Endothelial cell of umbilical vein (primary cell): ENCODE results near the gene PTCH2.
A peak's percentile ranks its signal among the peaks of the same experiment; 100 is the strongest.

ENCODE experiments used
- FOS ChIP-seq: IDR thresholded peaks from 2 replicates; pipeline ENCODE4 v1.6.1; 2011; ENCODE audit warnings: mild to moderate bottlenecking, low read length, moderate library complexity, borderline replicate concordance; ENCODE audit not compliant: insufficient read depth
- JUN ChIP-seq: IDR thresholded peaks from 2 replicates; pipeline ENCODE4 v1.6.1; 2011; ENCODE audit warnings: borderline replicate concordance, low read depth; ENCODE audit not compliant: insufficient read length, insufficient read depth
- MYC ChIP-seq: IDR thresholded peaks from one replicate; pipeline ENCODE4 v1.6.1; 2011; ENCODE audit warnings: mild to moderate bottlenecking, low read depth, low read length
- POLR2A ChIP-seq: IDR thresholded peaks from 2 replicates; pipeline ENCODE4 v1.6.1; 2012; ENCODE audit warnings: low read depth, mild to moderate bottlenecking, control low read depth, low read length
- POLR2AphosphoS5 ChIP-seq: IDR thresholded peaks from 2 replicates; pipeline ENCODE4 v1.6.1; 2012; ENCODE audit warnings: low read depth, mild to moderate bottlenecking, control low read depth, low read length, moderate library complexity; ENCODE audit not compliant: insufficient read depth
- TF ChIP-seq, protein P1 (sequence below), 2 donors: IDR thresholded peaks; 1 replicate in 1 of 2; 2 replicates in 1 of 2; pipeline ENCODE4 v1.5.1; 2011; ENCODE audit warnings: low read length in 2 of 2, mild to moderate bottlenecking in 2 of 2, moderate library complexity in 2 of 2, control low read depth in 1 of 2, inconsistent platforms in 1 of 2, low read depth in 1 of 2; ENCODE audit not compliant: insufficient read depth in 1 of 2; ENCODE audit errors: extremely low read depth in 1 of 2
- TF ChIP-seq, protein P2 (sequence below): IDR thresholded peaks from 2 replicates; pipeline ENCODE4 v1.6.1; 2011; ENCODE audit not compliant: insufficient read depth, insufficient read length

DNA sequence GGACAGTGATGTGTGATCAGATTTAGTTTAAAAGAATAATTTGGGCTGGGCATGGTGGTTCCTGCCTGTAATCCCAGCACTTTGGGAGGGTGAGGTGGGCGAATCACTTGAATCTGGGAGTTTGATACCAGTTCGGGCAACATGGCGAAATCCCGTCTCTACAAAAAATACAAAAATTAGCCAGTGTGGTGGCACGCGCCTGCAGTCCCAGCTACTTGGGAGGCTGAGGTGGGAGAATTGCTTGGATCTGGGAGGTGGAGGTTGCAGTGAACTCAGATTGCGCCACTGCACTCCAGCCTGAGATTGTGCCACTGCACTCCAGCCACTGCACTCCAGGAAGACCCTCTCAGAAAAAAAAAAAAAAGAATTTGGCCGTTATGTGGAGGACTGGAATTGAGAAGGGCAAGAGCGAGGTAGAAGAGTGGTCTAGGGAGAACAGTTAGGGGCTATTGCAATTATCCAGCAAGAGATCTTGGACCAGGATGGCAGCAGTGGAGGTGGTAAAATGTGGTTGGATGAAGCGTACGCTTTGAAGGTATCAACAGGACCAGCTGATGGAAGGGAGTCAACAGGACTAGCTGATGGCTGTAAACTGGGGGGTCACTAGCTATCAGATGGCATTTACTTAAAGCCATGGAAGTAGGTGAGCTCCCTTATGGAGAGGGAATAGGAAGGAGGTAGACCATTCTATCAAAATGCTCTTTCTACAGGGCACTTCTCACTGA is 25.1 kb downstream of the PTCH2 start:
- TF ChIP-seq, protein P1, sequence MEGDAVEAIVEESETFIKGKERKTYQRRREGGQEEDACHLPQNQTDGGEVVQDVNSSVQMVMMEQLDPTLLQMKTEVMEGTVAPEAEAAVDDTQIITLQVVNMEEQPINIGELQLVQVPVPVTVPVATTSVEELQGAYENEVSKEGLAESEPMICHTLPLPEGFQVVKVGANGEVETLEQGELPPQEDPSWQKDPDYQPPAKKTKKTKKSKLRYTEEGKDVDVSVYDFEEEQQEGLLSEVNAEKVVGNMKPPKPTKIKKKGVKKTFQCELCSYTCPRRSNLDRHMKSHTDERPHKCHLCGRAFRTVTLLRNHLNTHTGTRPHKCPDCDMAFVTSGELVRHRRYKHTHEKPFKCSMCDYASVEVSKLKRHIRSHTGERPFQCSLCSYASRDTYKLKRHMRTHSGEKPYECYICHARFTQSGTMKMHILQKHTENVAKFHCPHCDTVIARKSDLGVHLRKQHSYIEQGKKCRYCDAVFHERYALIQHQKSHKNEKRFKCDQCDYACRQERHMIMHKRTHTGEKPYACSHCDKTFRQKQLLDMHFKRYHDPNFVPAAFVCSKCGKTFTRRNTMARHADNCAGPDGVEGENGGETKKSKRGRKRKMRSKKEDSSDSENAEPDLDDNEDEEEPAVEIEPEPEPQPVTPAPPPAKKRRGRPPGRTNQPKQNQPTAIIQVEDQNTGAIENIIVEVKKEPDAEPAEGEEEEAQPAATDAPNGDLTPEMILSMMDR (IDR thresholded peaks at IDR 0.05; ENCODE audit: extremely low read depth in 1 of 2, insufficient read depth in 1 of 2, low read depth in 1 of 2, low read length in 2 of 2) = no peak
- TF ChIP-seq POLR2AphosphoS5 (no peak), POLR2A (peak; percentile 61), JUN (no peak), MYC (no peak), FOS (no peak)
- TF ChIP-seq, protein P2, sequence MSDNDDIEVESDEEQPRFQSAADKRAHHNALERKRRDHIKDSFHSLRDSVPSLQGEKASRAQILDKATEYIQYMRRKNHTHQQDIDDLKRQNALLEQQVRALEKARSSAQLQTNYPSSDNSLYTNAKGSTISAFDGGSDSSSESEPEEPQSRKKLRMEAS = no peak
